Trophoblast cell (in vitro differentiated cells and primary cell): Measurements from ENCODE around the gene S100PBP.

Experiments used
- DNase-seq, 2 donors: peaks; one replicate each; pipeline ENCODE4 v3.0.0-alpha.2; 2016
- H2AFZ ChIP-seq: 2 replicates; pipeline ENCODE4 v1.6.1; 2013; ENCODE audit warnings: low read length, moderate library complexity, mild to moderate bottlenecking; ENCODE audit not compliant: insufficient read depth, poor library complexity
- H2AK5ac ChIP-seq: 2 replicates; pipeline ENCODE4 v1.6.1; 2013; ENCODE audit warnings: mild to moderate bottlenecking, low read length
- H2BK120ac ChIP-seq: 2 replicates; pipeline ENCODE4 v1.6.1; 2013; ENCODE audit warnings: low read length, mild to moderate bottlenecking, moderate library complexity; ENCODE audit not compliant: insufficient read depth, poor library complexity
- H2BK12ac ChIP-seq: 2 replicates; pipeline ENCODE4 v1.6.1; 2013; ENCODE audit warnings: mild to moderate bottlenecking, low read length, moderate library complexity
- H2BK5ac ChIP-seq: 2 replicates; pipeline ENCODE4 v1.6.1; 2013; ENCODE audit warnings: low read length, low read depth, moderate library complexity, mild to moderate bottlenecking; ENCODE audit not compliant: poor library complexity
- H3K14ac ChIP-seq: 2 replicates; pipeline ENCODE4 v1.6.1; 2013; ENCODE audit warnings: mild to moderate bottlenecking, low read length
- H3K18ac ChIP-seq: 2 replicates; pipeline ENCODE4 v1.6.1; 2013; ENCODE audit warnings: mild to moderate bottlenecking, low read length
- H3K23ac ChIP-seq: 2 replicates; pipeline ENCODE4 v1.6.1; 2013; ENCODE audit warnings: low read length
- H3K27ac ChIP-seq: 2 replicates; pipeline ENCODE4 v1.5.1; 2013; ENCODE audit warnings: low read depth, mild to moderate bottlenecking, inconsistent platforms, low read length, moderate library complexity
- H3K27me3 ChIP-seq: 2 replicates; pipeline ENCODE4 v1.6.1; 2013; ENCODE audit warnings: inconsistent platforms, mild to moderate bottlenecking, low read length, moderate library complexity; ENCODE audit not compliant: insufficient read depth
- H3K36me3 ChIP-seq, 2 experiments: 1 replicate in 1 of 2; 2 replicates in 1 of 2; pipeline ENCODE4 v1.6.1; 2013; ENCODE audit warnings: low read length in 2 of 2, mild to moderate bottlenecking in 2 of 2, moderate library complexity in 1 of 2; ENCODE audit not compliant: insufficient read depth in 2 of 2, control insufficient read depth in 1 of 2
- H3K4ac ChIP-seq: 2 replicates; pipeline ENCODE4 v1.6.1; 2013; ENCODE audit warnings: low read depth, mild to moderate bottlenecking, low read length, moderate library complexity
- H3K4me1 ChIP-seq, 2 experiments: 1 replicate in 1 of 2; 2 replicates in 1 of 2; pipeline ENCODE4 v1.6.1; 2013; ENCODE audit warnings: low read length in 2 of 2, mild to moderate bottlenecking in 2 of 2, moderate library complexity in 1 of 2; ENCODE audit not compliant: insufficient read depth in 2 of 2, control insufficient read depth in 1 of 2
- H3K4me2 ChIP-seq: 2 replicates; pipeline ENCODE4 v1.6.1; 2013; ENCODE audit warnings: inconsistent platforms, mild to moderate bottlenecking, low read length, moderate library complexity
- H3K4me3 ChIP-seq: 2 replicates; pipeline ENCODE4 v1.5.1; 2013; ENCODE audit warnings: mild to moderate bottlenecking, low read depth, low read length, inconsistent platforms
- H3K79me1 ChIP-seq: one replicate; pipeline ENCODE4 v1.6.1; 2013; ENCODE audit warnings: low read length
- H3K79me2 ChIP-seq: 2 replicates; pipeline ENCODE4 v1.6.1; 2013; ENCODE audit warnings: low read length, mild to moderate bottlenecking; ENCODE audit not compliant: control insufficient read depth, insufficient read depth, poor library complexity
- H3K9ac ChIP-seq: 2 replicates; pipeline ENCODE4 v1.6.1; 2013; ENCODE audit warnings: mild to moderate bottlenecking, low read length
- H3K9me3 ChIP-seq: 2 replicates; pipeline ENCODE4 v1.6.1; 2013; ENCODE audit warnings: low read depth, mild to moderate bottlenecking, control low read depth, inconsistent platforms, low read length; ENCODE audit not compliant: insufficient read depth
- H4K12ac ChIP-seq: 2 replicates; pipeline ENCODE4 v1.6.1; 2013; ENCODE audit warnings: low read depth, mild to moderate bottlenecking, low read length, moderate library complexity
- H4K8ac ChIP-seq: 2 replicates; pipeline ENCODE4 v1.6.1; 2013; ENCODE audit warnings: low read depth, mild to moderate bottlenecking, low read length, moderate library complexity
- H4K91ac ChIP-seq: one replicate; pipeline ENCODE4 v1.6.1; 2013; ENCODE audit warnings: low read depth, mild to moderate bottlenecking, low read length, moderate library complexity
- WGBS: extraction: QIAGEN DNeasy Blood & Tissue Kit; methylation state at CpG from one replicate; pipeline ENCODE4 v1.1.7; 2013; ENCODE audit warnings: missing lambda C conversion rate; ENCODE audit not compliant: insufficient read length, insufficient coverage; ENCODE audit errors: extremely low coverage; 5-methylcytosine and 5-hydroxymethylcytosine counted together

S100PBP gene

DNA sequence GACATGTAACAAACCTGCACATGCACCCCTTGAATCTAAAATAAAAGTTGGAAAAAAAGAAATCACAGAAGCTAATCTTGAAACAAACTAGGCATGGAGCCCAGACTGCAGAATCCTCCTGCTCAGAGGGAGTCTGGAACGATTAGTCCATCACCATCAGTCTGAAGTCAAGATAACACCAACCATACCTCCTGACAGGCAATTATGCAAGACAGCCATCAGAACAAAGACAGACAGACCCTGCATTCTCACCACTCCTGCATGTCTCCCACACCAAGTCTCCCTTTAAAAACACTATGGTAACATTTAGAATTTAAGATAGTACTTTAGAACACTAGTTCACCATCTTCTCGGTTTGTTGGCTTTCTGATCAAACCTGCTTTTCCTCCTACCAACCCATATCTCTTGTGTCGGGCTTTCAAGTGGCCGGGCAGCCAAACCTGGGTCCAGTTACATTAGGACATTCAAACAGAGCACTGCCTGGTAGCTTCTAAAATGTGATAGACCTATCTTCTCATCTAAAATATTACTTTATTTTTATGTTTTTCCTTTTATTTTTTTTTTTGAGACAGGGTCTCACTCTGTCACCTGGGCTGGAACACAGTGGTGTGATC is 10.4 kb upstream of the S100PBP start:
- Histone ChIP-seq H3K23ac (no peak overlapping the region), H3K36me3 (peaks cover 23 to 36% of the 10 kb centered on the region in 2 experiments), H3K9me3 (no peaks in the 10 kb centered on the region), H3K27me3 (no peaks in the 10 kb centered on the region), H3K4me1 (peaks cover 0 to 3% of the 10 kb centered on the region in 2 experiments), H2BK5ac (no peak overlapping the region), H4K12ac (no peak overlapping the region), H2AK5ac (no peak overlapping the region), H3K4ac (no peak overlapping the region), H2AFZ (no peak overlapping the region), H4K91ac (no peak overlapping the region), H4K8ac (no peak overlapping the region), H3K18ac (no peak overlapping the region), H3K9ac (no peak overlapping the region), H3K4me2 (no peak overlapping the region), H2BK120ac (no peak overlapping the region), H3K4me3 (no peak overlapping the region), H3K79me1 (no peaks in the 10 kb centered on the region), H3K14ac (no peak overlapping the region), H3K79me2 (no peaks in the 10 kb centered on the region), H3K27ac (no peak overlapping the region), H2BK12ac (no peak overlapping the region)
- DNase-seq, result no peak
- WGBS, result no CpG with 5 or more reads among the region's 4 CpGs

DNA sequence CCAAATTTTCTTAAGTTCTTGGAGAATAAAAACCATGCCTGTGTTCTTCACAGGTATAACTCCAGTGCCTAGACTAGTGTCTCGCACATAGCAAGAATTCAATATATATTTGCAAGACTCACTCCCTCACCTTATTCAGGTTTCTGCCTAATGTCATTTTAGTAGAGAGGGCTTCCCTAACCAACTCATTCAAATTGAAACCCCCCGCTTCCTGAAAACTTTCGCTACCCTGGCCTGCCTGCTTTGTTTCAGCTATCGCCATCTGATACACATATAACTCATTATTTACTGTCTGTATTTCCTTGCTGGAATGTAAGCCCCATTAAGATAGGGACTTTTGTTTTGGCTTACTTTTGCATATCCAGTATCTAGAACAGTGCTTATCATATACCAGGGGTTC is 8.9 kb upstream of the S100PBP start:
- no peak overlapping the region for H2AFZ ChIP-seq
- no peak overlapping the region for H3K14ac ChIP-seq
- no peak overlapping the region for H3K9ac ChIP-seq
- H4K12ac ChIP-seq, result no peak overlapping the region
- H3K4me2 ChIP-seq, result no peak overlapping the region
- no peaks in the 10 kb centered on the region for H3K79me2 ChIP-seq
- no peak overlapping the region for H2BK120ac ChIP-seq
- no peaks in the 10 kb centered on the region for H3K9me3 ChIP-seq
- no peak overlapping the region for H3K23ac ChIP-seq
- DNase-seq, result no peak
- H2BK12ac ChIP-seq, result no peak overlapping the region
- no peak overlapping the region for H3K4me3 ChIP-seq
- no peaks in the 10 kb centered on the region for H3K79me1 ChIP-seq
- no peak overlapping the region for H2AK5ac ChIP-seq
- no peak overlapping the region for H3K27ac ChIP-seq
- H3K4ac ChIP-seq, result no peak overlapping the region
- WGBS, result no CpG with 5 or more reads among the region's 4 CpGs
- H4K91ac ChIP-seq, result no peak overlapping the region
- no peak overlapping the region for H3K18ac ChIP-seq
- peaks cover 22 to 32% of the 10 kb centered on the region in 2 experiments for H3K36me3 ChIP-seq
- peaks cover 0 to 3% of the 10 kb centered on the region in 2 experiments for H3K4me1 ChIP-seq
- H4K8ac ChIP-seq, result no peak overlapping the region
- H3K27me3 ChIP-seq, result no peaks in the 10 kb centered on the region
- H2BK5ac ChIP-seq, result no peak overlapping the region

DNA sequence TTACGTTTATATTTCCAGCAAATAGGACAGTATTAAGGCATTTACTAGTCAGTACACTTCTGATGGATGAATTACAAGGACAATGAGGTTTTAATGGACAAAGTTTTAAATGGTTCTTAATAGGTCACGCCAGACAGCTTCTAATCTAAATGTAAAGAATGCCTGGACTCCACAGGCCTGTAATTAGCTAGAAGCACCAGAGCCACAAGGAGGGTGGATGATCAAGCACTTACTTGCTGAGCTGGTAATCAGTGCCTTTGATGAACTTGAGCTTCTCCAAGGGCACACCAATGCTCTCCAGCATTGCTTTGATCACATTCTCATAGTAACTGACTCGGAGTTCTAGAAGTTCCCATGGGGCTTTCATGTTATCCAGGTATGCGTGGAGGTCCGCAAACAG is 7.1 kb upstream of the S100PBP start:
- no peak overlapping the region for H3K4me3 ChIP-seq
- no peaks in the 10 kb centered on the region for H3K79me1 ChIP-seq
- no peak overlapping the region for H4K91ac ChIP-seq
- H3K9ac ChIP-seq, result no peak overlapping the region
- H3K4me1 ChIP-seq, result peaks cover 0 to 3% of the 10 kb centered on the region in 2 experiments
- no peaks in the 10 kb centered on the region for H3K27me3 ChIP-seq
- no peak overlapping the region for H2AK5ac ChIP-seq
- H3K4me2 ChIP-seq, result no peak overlapping the region
- no peak overlapping the region for H4K8ac ChIP-seq
- peaks cover 16 to 26% of the 10 kb centered on the region in 2 experiments for H3K36me3 ChIP-seq
- DNase-seq, result no peak
- peaks cover 2% of the 10 kb centered on the region for H3K79me2 ChIP-seq
- no peak overlapping the region for H2BK12ac ChIP-seq
- no peak overlapping the region for H3K23ac ChIP-seq
- no peak overlapping the region for H3K14ac ChIP-seq
- no peak overlapping the region for H3K18ac ChIP-seq
- no CpG with 5 or more reads among the region's 5 CpGs for WGBS
- H3K27ac ChIP-seq, result no peak overlapping the region
- H2BK5ac ChIP-seq, result no peak overlapping the region
- H3K9me3 ChIP-seq, result no peaks in the 10 kb centered on the region
- no peak overlapping the region for H2BK120ac ChIP-seq
- no peak overlapping the region for H3K4ac ChIP-seq
- no peak overlapping the region for H4K12ac ChIP-seq
- no peak overlapping the region for H2AFZ ChIP-seq

DNA sequence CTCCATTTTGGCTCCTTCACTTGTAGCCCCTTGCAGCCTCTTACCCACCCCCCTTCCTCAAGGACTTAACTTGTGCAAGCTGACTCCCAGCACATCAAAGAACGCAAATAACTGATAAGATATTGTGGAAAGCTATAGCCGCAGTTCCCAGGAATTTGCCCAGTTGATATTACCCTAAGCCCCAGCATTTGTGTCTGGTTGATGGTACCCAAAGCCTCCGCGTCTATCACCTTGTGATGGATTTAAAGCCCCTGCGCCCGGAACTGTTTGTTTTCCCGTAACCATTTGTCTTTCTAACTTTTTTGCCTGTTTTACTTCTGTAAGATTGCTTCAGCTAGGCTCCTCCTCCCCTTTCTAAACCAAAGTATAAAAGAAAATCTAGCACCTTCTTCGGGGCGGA is 6.2 kb upstream of the S100PBP start:
- Histone ChIP-seq H3K27ac (no peak overlapping the region), H4K8ac (no peak overlapping the region), H2BK5ac (no peak overlapping the region), H3K79me2 (peaks cover 2% of the 10 kb centered on the region), H3K9me3 (no peaks in the 10 kb centered on the region), H4K91ac (no peak overlapping the region), H2BK12ac (no peak overlapping the region), H2BK120ac (no peak overlapping the region), H3K27me3 (no peaks in the 10 kb centered on the region), H4K12ac (no peak overlapping the region), H3K4me2 (no peak overlapping the region), H3K4me3 (no peak overlapping the region), H2AK5ac (no peak overlapping the region), H3K18ac (no peak overlapping the region), H3K23ac (no peak overlapping the region), H3K4ac (no peak overlapping the region), H3K9ac (no peak overlapping the region), H3K79me1 (no peaks in the 10 kb centered on the region), H3K4me1 (peaks cover 0 to 3% of the 10 kb centered on the region in 2 experiments), H3K14ac (no peak overlapping the region), H3K36me3 (peaks cover 13 to 21% of the 10 kb centered on the region in 2 experiments), H2AFZ (no peak overlapping the region)
- no peak for DNase-seq
- no CpG with 5 or more reads among the region's 9 CpGs for WGBS
